Right lobe of liver (tissue), 6 donors: ENCODE results near the gene YOD1. TPM values are rescaled to one million over a fixed set of nuclear protein-coding genes. Genes with fewer than 3 reads are reported as not detected.

Source experiments
- ATAC-seq, 4 donors: fragments of 200-7000 bp; cut with Tn5 transposase; one replicate each; pipeline ENCODE4 v1.9.1; 2020; ENCODE audit warnings: mild to moderate bottlenecking in 4 of 4, moderate library complexity in 4 of 4
- DNase-seq, 3 donors: peaks; one replicate each; pipeline ENCODE4 v3.0.0-alpha.2; 2020
- H3K27ac ChIP-seq, 3 donors: fragments of 200-600 bp; one replicate each; pipeline ENCODE4 v1.8.0; 2022
- H3K27me3 ChIP-seq, 2 donors: fragments of 200-600 bp; one replicate each; pipeline ENCODE4 v1.8.0; 2022
- H3K36me3 ChIP-seq, 4 donors: fragments of 200-600 bp; sonication (generic) in 1 of 4; one replicate each; pipeline versions ENCODE4 v1.5.1 to v1.8.0; 2017 to 2022; ENCODE audit warnings: control low read depth in 1 of 4
- H3K4me1 ChIP-seq, 4 donors: fragments of 200-600 bp; sonication (generic) in 1 of 4; one replicate each; pipeline versions ENCODE4 v1.5.1 to v1.8.0; 2017 to 2022; ENCODE audit warnings: control low read depth in 1 of 4
- H3K4me3 ChIP-seq, 3 donors: fragments of 200-600 bp; one replicate each; pipeline ENCODE4 v1.8.0; 2022
- H3K9me3 ChIP-seq, 4 donors: fragments of 200-600 bp; sonication (generic) in 1 of 4; one replicate each; pipeline versions ENCODE4 v1.5.1 to v1.8.0; 2017 to 2022; ENCODE audit warnings: control low read depth in 1 of 4
- CTCF ChIP-seq, 4 donors: fragments of 200-600 bp in 3 of 4; fragments of 450-650 bp in 1 of 4; IDR thresholded peaks; one replicate each; pipeline versions ENCODE4 v1.5.1 to v1.8.0; 2016 to 2022; ENCODE audit warnings: antibody characterized with exemption in 4 of 4, mild to moderate bottlenecking in 2 of 4
- POLR2A ChIP-seq: fragments of 450-650 bp; IDR thresholded peaks from one replicate; pipeline ENCODE4 v1.6.1; 2017; ENCODE audit warnings: antibody characterized with exemption, mild to moderate bottlenecking
- WGBS: methylation state at CpG from one replicate; pipeline ENCODE4 v1.1.6; 2018; ENCODE audit warnings: low coverage, low lambda C conversion rate; ENCODE audit not compliant: insufficient coverage; ENCODE audit errors: missing lambda C conversion rate; 5-methylcytosine and 5-hydroxymethylcytosine counted together
- intact Hi-C, 2 donors: fragments of 100-400 bp; cut with DNase I; formaldehyde crosslinking; loops; one replicate each; pipeline versions ENCODE4 v1.11.2 to v1.14.1; 2022
- total RNA-seq, 6 experiments: library from RNA; depleted of rRNA in 2 of 6; stranded (reverse); fragments of >200 nt in 2 of 6; fragmentation: NEBNext Ultra II Directional in 3 of 6; extraction: Animal tissue kit (Norgen Biotek cat#: 25700) in 3 of 6; gene quantifications; one replicate each; pipeline versions ENCODE4 v1.1.0 to v1.2.4, GENCODE V29; 2016 to 2023
- donor health status: DM: no; HTN: yes; CAD: no.
- donor health status: DM: no; HTN: no; CAD: no.
- donor health status: DM: no; HTN: no; CAD: no.
- donor health status: DM: no; HTN: yes; CAD: no.
- donor health status: DM: no; HTN: yes; CAD: no.

Gene YOD1
- total RNA-seq, 6 experiments from 2014 or later, result 3.0 to 4.8 (median 3.5) TPM

GRCh38 chr1:207085887-207086286, 34.9 kb upstream of the YOD1 start:
- Histone ChIP-seq H3K27ac (no peak overlapping the region), H3K9me3 (no peaks in the 10 kb centered on the region), H3K4me3 (no peak overlapping the region), H3K27me3 (no peaks in the 10 kb centered on the region), H3K4me1 (peaks cover 0 to 33% (median 17%) of the 10 kb centered on the region in 4 donors), H3K36me3 (no peaks in the 10 kb centered on the region)
- WGBS, result 37% methylated on average over 2 of the region's 3 CpGs
- TF ChIP-seq POLR2A, result no peak
- ATAC-seq, result no peak
- DNase-seq, result no peak
- intact Hi-C loops, result no loop called here

- ATAC-seq, result peak; percentile 45 to 59 (median 50)
- Histone ChIP-seq H3K4me3 (no peak overlapping the region), H3K27ac (peak overlapping the region in 1 of 3 donors; percentile 26), H3K36me3 (no peaks in the 10 kb centered on the region), H3K9me3 (no peaks in the 10 kb centered on the region), H3K27me3 (no peaks in the 10 kb centered on the region), H3K4me1 (peaks cover 0 to 33% (median 17%) of the 10 kb centered on the region in 4 donors)
- no peak for DNase-seq
- intact Hi-C loops, result no loop called here
- TF ChIP-seq POLR2A (no peak), CTCF (IDR thresholded peaks at IDR 0.05) (peak; percentile 56 to 69 (median 62))
- 20% methylated on average over 8 of the region's 8 CpGs for WGBS
Measured at GRCh38 chr1:207084701-207085180, 33.7 kb upstream of the YOD1 start.

GRCh38 chr1:207084232-207084631, 33.2 kb upstream of the YOD1 start:
- H3K27ac ChIP-seq, result no peak overlapping the region
- intact Hi-C loops, result no loop called here
- no peak for ATAC-seq

GRCh38 chr1:207081806-207082205, 30.8 kb upstream of the YOD1 start:
- intact Hi-C loops, result no loop called here
- no peak for ATAC-seq
- WGBS, result 70% methylated on average over 2 of the region's 2 CpGs
- no peak for DNase-seq
- no peak for TF ChIP-seq POLR2A
- no peak for TF ChIP-seq CTCF (IDR thresholded peaks at IDR 0.05)
- Histone ChIP-seq H3K27ac (peak overlapping the region; percentile 0 to 41 (median 13)), H3K9me3 (no peaks in the 10 kb centered on the region), H3K36me3 (no peaks in the 10 kb centered on the region), H3K4me1 (peaks cover 0 to 26% (median 7%) of the 10 kb centered on the region in 4 donors), H3K27me3 (no peaks in the 10 kb centered on the region), H3K4me3 (no peak overlapping the region)

More at GRCh38 chr1:207084232-207084631, 33.2 kb upstream of the YOD1 start:
- Histone ChIP-seq H3K36me3 (no peaks in the 10 kb centered on the region), H3K9me3 (no peaks in the 10 kb centered on the region), H3K4me1 (peaks cover 0 to 33% (median 17%) of the 10 kb centered on the region in 4 donors), H3K27me3 (no peaks in the 10 kb centered on the region), H3K4me3 (no peak overlapping the region)
- TF ChIP-seq CTCF (IDR thresholded peaks at IDR 0.05) (no peak), POLR2A (no peak)
- no peak for DNase-seq
- 54% methylated on average over 2 of the region's 2 CpGs for WGBS

GRCh38 chr1:207081088-207081487, 30.1 kb upstream of the YOD1 start:
- no peak for DNase-seq
- Histone ChIP-seq H3K36me3 (no peaks in the 10 kb centered on the region), H3K9me3 (no peaks in the 10 kb centered on the region), H3K27me3 (no peaks in the 10 kb centered on the region), H3K4me3 (no peak overlapping the region), H3K4me1 (peaks cover 0 to 24% (median 7%) of the 10 kb centered on the region in 4 donors), H3K27ac (peak overlapping the region in 2 of 3 donors; percentile 19 to 41)
- WGBS, result 19% methylated on average over 2 of the region's 2 CpGs
- intact Hi-C loops, result no loop called here
- TF ChIP-seq POLR2A (no peak), CTCF (IDR thresholded peaks at IDR 0.05) (no peak)
- peak; percentile 13 to 74 (median 50) for ATAC-seq
